Panc1 (cell line): ENCODE data around the gene ADAMTSL3. TPM values are rescaled to one million over a fixed set of nuclear protein-coding genes. Genes with fewer than 3 reads are reported as not detected.

ENCODE experiments used
- ATAC-seq: fragments of 200-7000 bp; cut with Tn5 transposase; 2 replicates; pipeline ENCODE4 v1.9.1; 2020; ENCODE audit warnings: mild to moderate bottlenecking, moderate library complexity
- BruUV-seq: library from RNA; stranded (reverse); fragments of 400-500 nt; replicated peaks from 2 replicates; lab custom pipeline; 2021; lab: Mats Ljungman, UMichigan
- CTCF ChIA-PET: fragments of 300-600 bp; sonication (Branson Sonifier 250); formaldehyde crosslinking; loops from one replicate; lab custom pipeline; 2022; ENCODE audit warnings: antibody characterized with exemption; lab: Charles Lee
- POLR2A ChIA-PET: fragments of 300-600 bp; sonication (Branson Sonifier 250); formaldehyde crosslinking; loops from one replicate; lab custom pipeline; 2022; ENCODE audit warnings: antibody characterized with exemption; lab: Charles Lee
- DNase-seq: peaks from one replicate; pipeline ENCODE4 v3.0.0-alpha.2; 2010; ENCODE audit warnings: low read depth, low spot score
- H3K27ac ChIP-seq: 2 replicates; pipeline ENCODE4 v1.5.1; 2011; ENCODE audit warnings: mild to moderate bottlenecking, low read length, inconsistent platforms
- H3K27me3 ChIP-seq: fragments of 200-500 bp; sonication (Bioruptor generic); 2 replicates; pipeline ENCODE4 v1.6.0; 2014; ENCODE audit warnings: low read length, inconsistent platforms; ENCODE audit not compliant: control insufficient read depth, insufficient read depth
- H3K36me3 ChIP-seq: fragments of 200-500 bp; sonication (Bioruptor generic); 2 replicates; pipeline ENCODE4 v1.5.1; 2014; ENCODE audit warnings: inconsistent platforms, mild to moderate bottlenecking, low read length, moderate library complexity; ENCODE audit not compliant: control insufficient read depth, insufficient read depth
- H3K4me1 ChIP-seq: 2 replicates; pipeline ENCODE4 v1.5.1; 2011; ENCODE audit warnings: inconsistent platforms, mild to moderate bottlenecking, low read length, moderate library complexity; ENCODE audit not compliant: control insufficient read depth, insufficient read depth
- H3K4me3 ChIP-seq, 2 experiments: 2 replicates each; pipeline ENCODE4 v1.5.1; 2011 to 2012; ENCODE audit warnings: low read depth in 2 of 2, low read length in 2 of 2, mild to moderate bottlenecking in 2 of 2, inconsistent platforms in 1 of 2, moderate library complexity in 1 of 2
- H3K9me3 ChIP-seq: fragments of 200-500 bp; sonication (Bioruptor generic); 2 replicates; pipeline ENCODE4 v1.5.1; 2014; ENCODE audit warnings: low read depth, mild to moderate bottlenecking, inconsistent platforms, low read length, moderate library complexity; ENCODE audit not compliant: control insufficient read depth, insufficient read depth
- CTCF ChIP-seq: fragments of 450-650 bp; IDR thresholded peaks from 2 replicates; pipeline ENCODE4 v1.5.1; 2017; ENCODE audit warnings: mild to moderate bottlenecking
- POLR2AphosphoS5 ChIP-seq: IDR thresholded peaks from 2 replicates; pipeline ENCODE4 v1.6.1; 2012; ENCODE audit warnings: mild to moderate bottlenecking, low read depth, low read length, moderate library complexity
- REST ChIP-seq, 2 experiments: IDR thresholded peaks; 2 replicates each; pipeline ENCODE4 v1.6.1; 2011 to 2012; ENCODE audit warnings: low read depth in 2 of 2, control low read depth in 1 of 2, low read length in 1 of 2, mild to moderate bottlenecking in 1 of 2, moderate library complexity in 1 of 2; ENCODE audit not compliant: insufficient read depth in 1 of 2
- SIN3A ChIP-seq: IDR thresholded peaks from 2 replicates; pipeline ENCODE4 v1.6.1; 2012; ENCODE audit warnings: low read depth, mild to moderate bottlenecking, low read length, moderate library complexity, borderline replicate concordance; ENCODE audit not compliant: insufficient read depth
- TCF7L2 ChIP-seq: IDR thresholded peaks from 2 replicates; pipeline ENCODE4 v1.6.1; 2011; ENCODE audit warnings: mild to moderate bottlenecking, low read depth, low read length, inconsistent platforms
- in situ Hi-C: cut with HindIII; loops from 2 replicates; pipeline ENCODE4 v1.10.0; 2016; ENCODE audit warnings: low sequenced_read_pairs, low pct_unique_long_range_greater_than_20kb
- intact Hi-C: fragments of 100-400 bp; cut with micrococcal nuclease; formaldehyde crosslinking; loops from one replicate; pipeline ENCODE4 v1.10.0; 2022; ENCODE audit not compliant: unreplicated experiment
- total RNA-seq: library from RNA; stranded (reverse); gene quantifications from one replicate; pipeline ENCODE4 v1.2.1, GENCODE V29; 2021; ENCODE audit not compliant: unreplicated experiment

ADAMTSL3 gene
- total RNA-seq, 1 experiment from 2014 or later = not detected

GRCh38 chr15:83914906-83915305 is 261.0 kb downstream of the ADAMTSL3 start:
- no peaks in the 10 kb centered on the region for H3K36me3 ChIP-seq
- in situ Hi-C loops (no loop called here), intact Hi-C loops (no loop called here)
- H3K4me1 ChIP-seq = no peaks in the 10 kb centered on the region
- no peak for DNase-seq
- CTCF ChIA-PET = no interaction called here
- no peak overlapping the region for H3K27ac ChIP-seq
- no peak overlapping the region for H3K4me3 ChIP-seq
- POLR2A ChIA-PET = no interaction called here
- TF ChIP-seq CTCF (no peak), POLR2AphosphoS5 (no peak), TCF7L2 (no peak), SIN3A (no peak), REST (IDR thresholded peaks at IDR 0.05; ENCODE audit: insufficient read depth in 1 of 2, low read depth in 2 of 2, low read length in 1 of 2) (no peak)
- BruUV-seq = no TSS peak
- no peaks in the 10 kb centered on the region for H3K27me3 ChIP-seq
- ATAC-seq = no peak
- H3K9me3 ChIP-seq = no peaks in the 10 kb centered on the region

- POLR2A ChIA-PET = no interaction called here
- in situ Hi-C loops (no loop called here), intact Hi-C loops (no loop called here)
- Histone ChIP-seq H3K9me3 (no peaks in the 10 kb centered on the region), H3K36me3 (no peaks in the 10 kb centered on the region), H3K4me1 (no peaks in the 10 kb centered on the region), H3K27me3 (no peaks in the 10 kb centered on the region), H3K27ac (no peak overlapping the region), H3K4me3 (no peak overlapping the region)
- CTCF ChIA-PET = no interaction called here
- BruUV-seq = no TSS peak
- DNase-seq (no peak), ATAC-seq (no peak)
- TF ChIP-seq CTCF (no peak), POLR2AphosphoS5 (no peak), REST (IDR thresholded peaks at IDR 0.05; ENCODE audit: insufficient read depth in 1 of 2, low read depth in 2 of 2, low read length in 1 of 2) (no peak), TCF7L2 (no peak), SIN3A (no peak)
Measured at GRCh38 chr15:83917432-83917831, 263.5 kb downstream of the ADAMTSL3 start.
